Activated CD4-positive, alpha-beta memory T cell treated with anti-CD3 and anti-CD28 coated beads for 36 hours (primary cell): ENCODE results near the gene FRMD4A. TPM values are rescaled to one million over a fixed set of nuclear protein-coding genes. Genes with fewer than 3 reads are reported as not detected.

Experiments used
- CTCF ChIA-PET: fragments of 350-600 bp; sonication (Branson Sonifier 250); formaldehyde crosslinking; loops from one replicate; lab custom pipeline; 2021; ENCODE audit warnings: antibody characterized with exemption, inconsistent platforms; lab: Charles Lee
- POLR2A ChIA-PET: fragments of 350-600 bp; sonication (Branson Sonifier 250); formaldehyde crosslinking; loops from one replicate; lab custom pipeline; 2021; ENCODE audit warnings: antibody characterized with exemption; lab: Charles Lee
- DNase-seq: peaks from one replicate; pipeline ENCODE4 v3.0.0-alpha.2; 2020
- H3K27ac Mint-ChIP-seq: one replicate; pipeline ENCODE4 v1.8.0; 2021; ENCODE audit warnings: mixed read lengths
- H3K27me3 Mint-ChIP-seq: one replicate; pipeline ENCODE4 v1.8.0; 2021; ENCODE audit warnings: mixed read lengths
- H3K36me3 Mint-ChIP-seq: one replicate; pipeline ENCODE4 v1.8.0; 2021; ENCODE audit warnings: mixed read lengths
- H3K4me1 Mint-ChIP-seq: one replicate; pipeline ENCODE4 v1.8.0; 2021; ENCODE audit warnings: low read depth, mixed read lengths
- H3K4me3 Mint-ChIP-seq: one replicate; pipeline ENCODE4 v1.8.0; 2021; ENCODE audit warnings: mild to moderate bottlenecking, mixed read lengths
- H3K9me3 Mint-ChIP-seq: one replicate; pipeline ENCODE4 v1.8.0; 2021; ENCODE audit warnings: mixed read lengths
- intact Hi-C: fragments of 100-400 bp; cut with micrococcal nuclease; formaldehyde crosslinking; loops from one replicate; pipeline ENCODE4 v1.15.1; 2023
- total RNA-seq, 2 experiments: library from RNA; stranded (reverse); gene quantifications; one replicate each; pipeline ENCODE4 v1.2.3, GENCODE V29; 2021

Gene FRMD4A
- total RNA-seq, 2 experiments from 2014 or later = 0.31 to 1.7 TPM

GRCh38 chr10:13684252-13684791 lies 646.4 kb downstream of the FRMD4A start:
- H3K4me3 Mint-ChIP-seq = no peak overlapping the region

GRCh38 chr10:13683017-13683416 lies 647.7 kb downstream of the FRMD4A start:
- Mint-ChIP-seq H3K27ac (no peak overlapping the region), H3K27me3 (peaks cover 4% of the 10 kb centered on the region), H3K4me1 (no peaks in the 10 kb centered on the region), H3K36me3 (no peaks in the 10 kb centered on the region), H3K9me3 (no peaks in the 10 kb centered on the region), H3K4me3 (no peak overlapping the region)
- no peak for DNase-seq
- ChIA-PET CTCF (no interaction called here), POLR2A (no interaction called here)
- intact Hi-C loops = no loop called here

More at GRCh38 chr10:13684252-13684791, 646.4 kb downstream of the FRMD4A start:
- intact Hi-C loops = no loop called here
- Mint-ChIP-seq H3K4me1 (no peaks in the 10 kb centered on the region), H3K36me3 (no peaks in the 10 kb centered on the region), H3K27ac (no peak overlapping the region), H3K9me3 (no peaks in the 10 kb centered on the region), H3K27me3 (peaks cover 4% of the 10 kb centered on the region)
- ChIA-PET POLR2A (no interaction called here), CTCF (no interaction called here)
- DNase-seq = no peak

GRCh38 chr10:13681960-13682359 lies 648.8 kb downstream of the FRMD4A start:
- DNase-seq = no peak
- Mint-ChIP-seq H3K27ac (no peak overlapping the region), H3K9me3 (no peaks in the 10 kb centered on the region), H3K4me1 (no peaks in the 10 kb centered on the region), H3K36me3 (no peaks in the 10 kb centered on the region), H3K4me3 (no peak overlapping the region), H3K27me3 (peaks cover 10% of the 10 kb centered on the region)
- intact Hi-C loops = no loop called here
- ChIA-PET CTCF (no interaction called here), POLR2A (no interaction called here)

- Mint-ChIP-seq H3K9me3 (no peaks in the 10 kb centered on the region), H3K4me1 (no peaks in the 10 kb centered on the region), H3K27me3 (peaks cover 12% of the 10 kb centered on the region), H3K36me3 (no peaks in the 10 kb centered on the region), H3K27ac (no peak overlapping the region), H3K4me3 (no peak overlapping the region)
- intact Hi-C loops = no loop called here
- ChIA-PET CTCF (interaction anchor here (0.6 kb wide), 1 partner anchor 94 kb away, joined by 3 read pairs; no protein-coding TSS in a partner anchor), POLR2A (no interaction called here)
- DNase-seq = no peak
Measured at GRCh38 chr10:13681528-13681927, 649.2 kb downstream of the FRMD4A start.

GRCh38 chr10:13681095-13681494 lies 649.6 kb downstream of the FRMD4A start:
- Mint-ChIP-seq H3K27me3 (peaks cover 12% of the 10 kb centered on the region), H3K9me3 (no peaks in the 10 kb centered on the region), H3K36me3 (no peaks in the 10 kb centered on the region), H3K4me3 (no peak overlapping the region), H3K27ac (no peak overlapping the region), H3K4me1 (no peaks in the 10 kb centered on the region)
- CTCF ChIA-PET = interaction anchor here (0.6 kb wide), 1 partner anchor 94 kb away, joined by 3 read pairs; no protein-coding TSS in a partner anchor
- no peak for DNase-seq
- intact Hi-C loops = no loop called here
- POLR2A ChIA-PET = no interaction called here

GRCh38 chr10:13678101-13678843 lies 652.5 kb downstream of the FRMD4A start:
- peaks cover 12% of the 10 kb centered on the region for H3K27me3 Mint-ChIP-seq
- intact Hi-C loops = no loop called here
- no peak for DNase-seq
- no peaks in the 10 kb centered on the region for H3K4me1 Mint-ChIP-seq
- POLR2A ChIA-PET = no interaction called here
- no peaks in the 10 kb centered on the region for H3K36me3 Mint-ChIP-seq
- CTCF ChIA-PET = no interaction called here
- no peaks in the 10 kb centered on the region for H3K9me3 Mint-ChIP-seq
- no peak overlapping the region for H3K4me3 Mint-ChIP-seq
- H3K27ac Mint-ChIP-seq = no peak overlapping the region

- Mint-ChIP-seq H3K4me1 (no peaks in the 10 kb centered on the region), H3K27me3 (peaks cover 12% of the 10 kb centered on the region), H3K4me3 (no peak overlapping the region), H3K9me3 (no peaks in the 10 kb centered on the region), H3K36me3 (peaks cover 3% of the 10 kb centered on the region), H3K27ac (no peak overlapping the region)
- intact Hi-C loops = no loop called here
- ChIA-PET CTCF (interaction anchor here (0.7 kb wide), 1 partner anchor 525 kb away, joined by 3 read pairs; no protein-coding TSS in a partner anchor), POLR2A (no interaction called here)
- no peak for DNase-seq
Measured at GRCh38 chr10:13674645-13675588, 655.8 kb downstream of the FRMD4A start.

GRCh38 chr10:13673156-13673555 lies 657.6 kb downstream of the FRMD4A start:
- Mint-ChIP-seq H3K4me1 (no peaks in the 10 kb centered on the region), H3K4me3 (no peak overlapping the region), H3K36me3 (peaks cover 3% of the 10 kb centered on the region), H3K27me3 (peaks cover 8% of the 10 kb centered on the region), H3K9me3 (no peaks in the 10 kb centered on the region), H3K27ac (no peak overlapping the region)
- ChIA-PET POLR2A (no interaction called here), CTCF (no interaction called here)
- intact Hi-C loops = no loop called here
- DNase-seq = no peak

- H3K27me3 Mint-ChIP-seq = peaks cover 8% of the 10 kb centered on the region
- ChIA-PET POLR2A (no interaction called here), CTCF (no interaction called here)
- no peak overlapping the region for H3K27ac Mint-ChIP-seq
- H3K9me3 Mint-ChIP-seq = no peaks in the 10 kb centered on the region
- no peak for DNase-seq
- H3K4me1 Mint-ChIP-seq = no peaks in the 10 kb centered on the region
- intact Hi-C loops = no loop called here
- no peak overlapping the region for H3K4me3 Mint-ChIP-seq
- peaks cover 3% of the 10 kb centered on the region for H3K36me3 Mint-ChIP-seq
Measured at GRCh38 chr10:13672548-13672947, 658.2 kb downstream of the FRMD4A start.

- H3K4me3 Mint-ChIP-seq = no peak overlapping the region
- H3K4me1 Mint-ChIP-seq = no peaks in the 10 kb centered on the region
- no peak for DNase-seq
- intact Hi-C loops = no loop called here
- H3K36me3 Mint-ChIP-seq = peaks cover 3% of the 10 kb centered on the region
- H3K9me3 Mint-ChIP-seq = no peaks in the 10 kb centered on the region
- ChIA-PET CTCF (interaction anchor here (0.9 kb wide), 1 partner anchor 12 kb away, joined by 3 read pairs; no protein-coding TSS in a partner anchor), POLR2A (no interaction called here)
- H3K27ac Mint-ChIP-seq = no peak overlapping the region
- peaks cover 2% of the 10 kb centered on the region for H3K27me3 Mint-ChIP-seq
Measured at GRCh38 chr10:13671904-13672303, 658.8 kb downstream of the FRMD4A start.

- Mint-ChIP-seq H3K4me3 (no peak overlapping the region), H3K9me3 (no peaks in the 10 kb centered on the region), H3K27ac (no peak overlapping the region), H3K27me3 (no peaks in the 10 kb centered on the region), H3K4me1 (no peaks in the 10 kb centered on the region), H3K36me3 (peaks cover 3% of the 10 kb centered on the region)
- DNase-seq = no peak
- intact Hi-C loops = no loop called here
- ChIA-PET CTCF (no interaction called here), POLR2A (no interaction called here)
Measured at GRCh38 chr10:13670311-13670710, 660.4 kb downstream of the FRMD4A start.

GRCh38 chr10:13669901-13670300 lies 660.8 kb downstream of the FRMD4A start:
- Mint-ChIP-seq H3K36me3 (peaks cover 3% of the 10 kb centered on the region), H3K27ac (no peak overlapping the region), H3K9me3 (no peaks in the 10 kb centered on the region), H3K4me1 (no peaks in the 10 kb centered on the region), H3K27me3 (no peaks in the 10 kb centered on the region), H3K4me3 (no peak overlapping the region)
- intact Hi-C loops = no loop called here
- POLR2A ChIA-PET = no interaction called here
- CTCF ChIA-PET = no interaction called here
- no peak for DNase-seq
